Endothelial cell of umbilical vein (primary cell): Measurements from ENCODE around the gene PGAM2. TPM values are rescaled to one million over a fixed set of nuclear protein-coding genes. Genes with fewer than 3 reads are reported as not detected.

Experiments
- BruUV-seq: library from RNA; stranded (reverse); fragments of 400-500 nt; replicated peaks from 2 replicates; lab custom pipeline; 2021; lab: Mats Ljungman, UMichigan
- CTCF ChIA-PET: fragments of 300-600, 350-600 bp; sonication (Branson Sonifier 250); formaldehyde crosslinking; loops from one replicate; lab custom pipeline; 2021; ENCODE audit warnings: antibody characterized with exemption, inconsistent platforms; lab: Charles Lee
- POLR2A ChIA-PET: fragments of 300-600, 350-600 bp; sonication (Branson Sonifier 250); formaldehyde crosslinking; loops from one replicate; lab custom pipeline; 2021; ENCODE audit warnings: antibody characterized with exemption, inconsistent platforms; lab: Charles Lee
- DNase-seq: peaks from one replicate; pipeline ENCODE4 v3.0.0-alpha.2; 2011; ENCODE audit warnings: low read depth, low spot score
- FAIRE-seq: peaks from 2 replicates; lab custom pipeline; 2011; peaks lifted over from hg19 to GRCh38; lab: Jason Lieb, UNC
- H2AFZ ChIP-seq: 2 replicates; pipeline ENCODE4 v1.6.0; 2012; ENCODE audit warnings: low read depth, low read length, control low read depth, inconsistent platforms
- H3K27ac ChIP-seq: 2 replicates; pipeline ENCODE4 v1.5.1; 2011; ENCODE audit warnings: low read depth, mild to moderate bottlenecking, control low read depth, low read length, moderate library complexity; ENCODE audit not compliant: insufficient read depth
- H3K27me3 ChIP-seq, 2 experiments: 2 replicates each; pipeline versions ENCODE4 v1.6.0 to v1.6.1; 2011; ENCODE audit warnings: low read length in 2 of 2, mixed read lengths in 1 of 2; ENCODE audit not compliant: control insufficient read depth in 2 of 2, insufficient read depth in 2 of 2
- H3K36me3 ChIP-seq, 2 experiments: 2 replicates in 1 of 2; 3 replicates in 1 of 2; pipeline ENCODE4 v1.5.1; 2011; ENCODE audit warnings: low read length in 2 of 2, mild to moderate bottlenecking in 1 of 2, moderate library complexity in 1 of 2; ENCODE audit not compliant: control insufficient read depth in 2 of 2, insufficient read depth in 2 of 2; ENCODE audit errors: extremely low read depth in 1 of 2
- H3K4me1 ChIP-seq: 3 replicates; pipeline ENCODE4 v1.5.1; 2011; ENCODE audit warnings: mild to moderate bottlenecking, low read length; ENCODE audit not compliant: control insufficient read depth, insufficient read depth; ENCODE audit errors: extremely low read depth
- H3K4me2 ChIP-seq: 2 replicates; pipeline ENCODE4 v1.6.1; 2011; ENCODE audit warnings: low read length, control low read depth, mixed read lengths; ENCODE audit not compliant: insufficient read depth
- H3K4me3 ChIP-seq, 3 experiments: fragments of 200-600 bp in 1 of 3; sonication (generic), shearing (Covaris generic) in 1 of 3; replicated peaks in 1 of 3; 2 replicates each; pipeline ENCODE4 v1.5.1; 2011 to 2016; ENCODE audit warnings: control low read depth in 3 of 3, low read length in 3 of 3, mild to moderate bottlenecking in 2 of 3, inconsistent platforms in 1 of 3, low read depth in 1 of 3, moderate library complexity in 1 of 3; ENCODE audit not compliant: insufficient read depth in 1 of 3
- H3K79me2 ChIP-seq: 2 replicates; pipeline ENCODE4 v1.6.0; 2012; ENCODE audit warnings: low read length, inconsistent platforms; ENCODE audit not compliant: control insufficient read depth, insufficient read depth
- H3K9ac ChIP-seq: replicated peaks from 2 replicates; pipeline ENCODE3; 2011; ENCODE audit warnings: low read length, control low read depth; ENCODE audit not compliant: insufficient read depth; ENCODE audit errors: extremely low read depth
- H3K9me1 ChIP-seq: replicated peaks from 3 replicates; pipeline ENCODE4 v1.6.0; 2011; ENCODE audit warnings: mild to moderate bottlenecking, low read length; ENCODE audit not compliant: control insufficient read depth, insufficient read depth; ENCODE audit errors: extremely low read depth
- H3K9me3 ChIP-seq: replicated peaks from 2 replicates; pipeline ENCODE4 v1.5.1; 2012; ENCODE audit warnings: low read length, inconsistent platforms; ENCODE audit not compliant: control insufficient read depth, insufficient read depth
- H4K20me1 ChIP-seq: replicated peaks from 2 replicates; pipeline ENCODE3; 2011; ENCODE audit warnings: mild to moderate bottlenecking, low read length; ENCODE audit not compliant: control insufficient read depth, insufficient read depth; ENCODE audit errors: extremely low read depth
- CTCF ChIP-seq, 2 donors: IDR thresholded peaks; 1 replicate in 1 of 2; 2 replicates in 1 of 2; pipeline ENCODE4 v1.5.1; 2011; ENCODE audit warnings: low read length in 2 of 2, mild to moderate bottlenecking in 2 of 2, moderate library complexity in 2 of 2, control low read depth in 1 of 2, inconsistent platforms in 1 of 2, low read depth in 1 of 2; ENCODE audit not compliant: insufficient read depth in 1 of 2; ENCODE audit errors: extremely low read depth in 1 of 2
- EZH2 ChIP-seq: IDR thresholded peaks from 2 replicates; pipeline ENCODE4 v1.6.1; 2012; ENCODE audit warnings: borderline replicate concordance, low read depth, mild to moderate bottlenecking, moderate library complexity, low read length, inconsistent platforms; ENCODE audit not compliant: severe bottlenecking
- FOS ChIP-seq: IDR thresholded peaks from 2 replicates; pipeline ENCODE4 v1.6.1; 2011; ENCODE audit warnings: mild to moderate bottlenecking, low read length, moderate library complexity, borderline replicate concordance; ENCODE audit not compliant: insufficient read depth
- GATA2 ChIP-seq: IDR thresholded peaks from 2 replicates; pipeline ENCODE4 v1.7.0; 2011; ENCODE audit warnings: low read depth, mild to moderate bottlenecking, moderate library complexity, mixed read lengths, low read length; ENCODE audit not compliant: insufficient read length, insufficient read depth
- JUN ChIP-seq: IDR thresholded peaks from 2 replicates; pipeline ENCODE4 v1.6.1; 2011; ENCODE audit warnings: borderline replicate concordance, low read depth; ENCODE audit not compliant: insufficient read length, insufficient read depth
- MAX ChIP-seq: IDR thresholded peaks from 2 replicates; pipeline ENCODE4 v1.6.1; 2011; ENCODE audit not compliant: insufficient read depth, insufficient read length
- MYC ChIP-seq: IDR thresholded peaks from one replicate; pipeline ENCODE4 v1.6.1; 2011; ENCODE audit warnings: mild to moderate bottlenecking, low read depth, low read length
- POLR2A ChIP-seq: IDR thresholded peaks from 2 replicates; pipeline ENCODE4 v1.6.1; 2012; ENCODE audit warnings: low read depth, mild to moderate bottlenecking, control low read depth, low read length
- POLR2AphosphoS5 ChIP-seq: IDR thresholded peaks from 2 replicates; pipeline ENCODE4 v1.6.1; 2012; ENCODE audit warnings: low read depth, mild to moderate bottlenecking, control low read depth, low read length, moderate library complexity; ENCODE audit not compliant: insufficient read depth
- dilution Hi-C: fragments of 300-500 bp; cut with MboI; formaldehyde crosslinking; loops from one replicate; pipeline ENCODE4 v1.15.0; 2019; ENCODE audit warnings: low sequenced_read_pairs; ENCODE audit not compliant: extremely low pct_ligation_motif_present
- intact Hi-C: fragments of 100-400 bp; cut with micrococcal nuclease; formaldehyde crosslinking; loops from one replicate; pipeline ENCODE4 v1.10.0; 2022
- polyA plus RNA-seq, 4 experiments: library from polyadenylated mRNA; depleted of rRNA in 3 of 4; stranded (reverse) in 3 of 4; unstranded in 1 of 4; fragments of >200 nt; gene quantifications; 2 replicates each; pipeline versions ENCODE4 v1.2.1 to v1.2.3, GENCODE V29; 2011 to 2012; ENCODE audit warnings: missing spikeins in 1 of 4
- total RNA-seq: library from RNA; stranded (reverse); gene quantifications from 2 replicates; pipeline ENCODE4 v1.2.3, GENCODE V29; 2021

Gene PGAM2
- total and polyA plus RNA-seq, 2 donors (not counting 3 experiments of a cell fraction or from before 2014, with no cell fraction given): 0.19 TPM; not detected in 1

- intact Hi-C loops: no loop called here
- Histone ChIP-seq H3K9me1 (no peaks in the 10 kb centered on the region), H3K27ac (no peak overlapping the region), H3K4me1 (no peaks in the 10 kb centered on the region), H2AFZ (no peak overlapping the region), H3K79me2 (no peaks in the 10 kb centered on the region), H3K27me3 (no peaks in the 10 kb centered on the region), H3K4me2 (no peak overlapping the region), H3K36me3 (no peaks in the 10 kb centered on the region), H4K20me1 (no peaks in the 10 kb centered on the region), H3K9me3 (no peaks in the 10 kb centered on the region), H3K9ac (no peak overlapping the region), H3K4me3 (no peak overlapping the region)
- ChIA-PET CTCF (interaction anchor here (1.0 to 1.3 kb wide), 3 partner anchors 9 to 17 kb away, joined by 3 to 5 read pairs (median 4); no protein-coding TSS in a partner anchor), POLR2A (no interaction called here)
- no TSS peak for BruUV-seq
- no peak for DNase-seq
- no peak for FAIRE-seq
- dilution Hi-C loops: no loop called here
- no peak for TF ChIP-seq GATA2
- TF ChIP-seq MYC: no peak
- TF ChIP-seq EZH2: no peak
- no peak for TF ChIP-seq POLR2A
- no peak for TF ChIP-seq MAX
- TF ChIP-seq POLR2AphosphoS5: no peak
- no peak for TF ChIP-seq CTCF (IDR thresholded peaks at IDR 0.05; ENCODE audit: extremely low read depth in 1 of 2, insufficient read depth in 1 of 2, low read depth in 1 of 2, low read length in 2 of 2)
- TF ChIP-seq JUN: no peak
- no peak for TF ChIP-seq FOS
These were observed 31.9 kb upstream of the PGAM2 start for GRCh38 chr7:44097064-44097932.
